GM10266 (cell line): Measurements from ENCODE around the gene ZNF77.

Source experiments
- DNase-seq: peaks from one replicate; pipeline ENCODE4 v3.0.0; 2012; ENCODE audit errors: extremely low spot score
- TF ChIP-seq, protein P1 (sequence below): IDR thresholded peaks from 2 replicates; pipeline ENCODE4 v1.5.1; 2012; ENCODE audit warnings: mild to moderate bottlenecking, low read depth; ENCODE audit not compliant: control insufficient read depth, insufficient read depth; ENCODE audit errors: missing control alignments

ZNF77 gene

DNA sequence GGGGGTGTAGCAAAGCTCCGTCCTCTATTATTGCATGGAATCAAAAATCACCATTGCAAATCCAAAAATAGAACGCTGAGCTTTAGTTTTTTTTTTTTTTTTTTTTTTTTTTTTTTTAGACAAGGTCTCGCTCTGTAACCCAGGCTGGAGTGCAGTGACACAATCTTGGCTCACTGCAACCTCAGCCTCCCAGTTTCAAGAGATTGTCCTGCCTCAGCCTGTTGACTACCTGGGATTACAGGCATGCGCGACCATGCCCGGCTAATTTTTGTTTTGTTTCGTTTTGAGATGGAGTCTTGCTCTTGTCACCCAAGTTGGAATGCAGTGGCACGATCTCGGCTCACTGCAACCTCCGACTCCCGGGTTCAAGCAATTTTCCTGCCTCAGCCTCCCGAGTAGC, 15.3 kb upstream of the ZNF77 start:
- TF ChIP-seq, protein P1, sequence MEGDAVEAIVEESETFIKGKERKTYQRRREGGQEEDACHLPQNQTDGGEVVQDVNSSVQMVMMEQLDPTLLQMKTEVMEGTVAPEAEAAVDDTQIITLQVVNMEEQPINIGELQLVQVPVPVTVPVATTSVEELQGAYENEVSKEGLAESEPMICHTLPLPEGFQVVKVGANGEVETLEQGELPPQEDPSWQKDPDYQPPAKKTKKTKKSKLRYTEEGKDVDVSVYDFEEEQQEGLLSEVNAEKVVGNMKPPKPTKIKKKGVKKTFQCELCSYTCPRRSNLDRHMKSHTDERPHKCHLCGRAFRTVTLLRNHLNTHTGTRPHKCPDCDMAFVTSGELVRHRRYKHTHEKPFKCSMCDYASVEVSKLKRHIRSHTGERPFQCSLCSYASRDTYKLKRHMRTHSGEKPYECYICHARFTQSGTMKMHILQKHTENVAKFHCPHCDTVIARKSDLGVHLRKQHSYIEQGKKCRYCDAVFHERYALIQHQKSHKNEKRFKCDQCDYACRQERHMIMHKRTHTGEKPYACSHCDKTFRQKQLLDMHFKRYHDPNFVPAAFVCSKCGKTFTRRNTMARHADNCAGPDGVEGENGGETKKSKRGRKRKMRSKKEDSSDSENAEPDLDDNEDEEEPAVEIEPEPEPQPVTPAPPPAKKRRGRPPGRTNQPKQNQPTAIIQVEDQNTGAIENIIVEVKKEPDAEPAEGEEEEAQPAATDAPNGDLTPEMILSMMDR = no peak

DNA sequence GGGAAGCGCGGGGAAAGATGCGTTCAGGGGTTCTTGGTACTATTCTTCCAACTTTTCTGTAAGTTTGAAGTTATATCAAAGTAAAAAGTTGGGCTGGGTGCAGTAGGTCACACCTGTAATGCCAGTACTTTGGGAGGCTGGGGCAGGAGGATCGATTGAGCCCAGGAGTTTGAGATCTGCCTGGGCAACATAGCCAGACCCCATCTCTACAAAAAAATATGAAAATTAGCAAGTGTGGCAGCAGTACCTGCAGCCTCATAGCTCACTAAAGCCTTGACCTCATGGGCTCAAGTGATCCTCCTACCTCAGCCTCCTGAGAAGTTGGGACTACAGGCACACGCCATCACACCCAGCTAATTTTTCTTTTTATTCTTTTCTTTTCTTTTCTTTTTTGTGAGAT, 12.4 kb upstream of the ZNF77 start:
- TF ChIP-seq, protein P1 = no peak
- no peak for DNase-seq

More for the DNA sequence above, 15.3 kb upstream of the ZNF77 start:
- DNase-seq = no peak

DNA sequence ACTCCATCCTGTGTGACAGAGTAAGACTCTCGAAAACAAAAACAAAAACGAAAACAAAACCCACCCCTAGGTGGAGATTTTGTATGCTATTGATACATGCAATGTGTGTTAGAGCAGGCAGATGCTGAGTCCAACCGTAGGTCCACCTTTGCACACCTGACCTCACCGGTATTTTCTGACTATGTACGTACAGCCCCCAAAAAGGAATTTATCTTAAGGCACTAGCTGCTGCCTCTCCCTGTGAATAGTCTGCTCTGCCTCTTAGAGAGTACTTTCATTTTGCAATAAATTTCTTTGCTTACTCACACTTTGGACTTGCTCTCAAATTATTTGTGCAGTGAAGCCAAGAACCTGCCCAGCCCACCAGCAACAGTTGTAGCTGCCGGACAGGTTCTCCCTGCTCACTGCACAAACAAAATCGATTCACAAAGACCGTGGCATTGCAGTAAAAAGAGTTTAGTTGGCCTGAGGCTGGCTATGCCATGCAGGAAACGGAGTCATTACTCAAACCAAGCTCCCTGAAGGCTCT, 8.2 kb upstream of the ZNF77 start:
- TF ChIP-seq, protein P1 = no peak
- DNase-seq = no peak

DNA sequence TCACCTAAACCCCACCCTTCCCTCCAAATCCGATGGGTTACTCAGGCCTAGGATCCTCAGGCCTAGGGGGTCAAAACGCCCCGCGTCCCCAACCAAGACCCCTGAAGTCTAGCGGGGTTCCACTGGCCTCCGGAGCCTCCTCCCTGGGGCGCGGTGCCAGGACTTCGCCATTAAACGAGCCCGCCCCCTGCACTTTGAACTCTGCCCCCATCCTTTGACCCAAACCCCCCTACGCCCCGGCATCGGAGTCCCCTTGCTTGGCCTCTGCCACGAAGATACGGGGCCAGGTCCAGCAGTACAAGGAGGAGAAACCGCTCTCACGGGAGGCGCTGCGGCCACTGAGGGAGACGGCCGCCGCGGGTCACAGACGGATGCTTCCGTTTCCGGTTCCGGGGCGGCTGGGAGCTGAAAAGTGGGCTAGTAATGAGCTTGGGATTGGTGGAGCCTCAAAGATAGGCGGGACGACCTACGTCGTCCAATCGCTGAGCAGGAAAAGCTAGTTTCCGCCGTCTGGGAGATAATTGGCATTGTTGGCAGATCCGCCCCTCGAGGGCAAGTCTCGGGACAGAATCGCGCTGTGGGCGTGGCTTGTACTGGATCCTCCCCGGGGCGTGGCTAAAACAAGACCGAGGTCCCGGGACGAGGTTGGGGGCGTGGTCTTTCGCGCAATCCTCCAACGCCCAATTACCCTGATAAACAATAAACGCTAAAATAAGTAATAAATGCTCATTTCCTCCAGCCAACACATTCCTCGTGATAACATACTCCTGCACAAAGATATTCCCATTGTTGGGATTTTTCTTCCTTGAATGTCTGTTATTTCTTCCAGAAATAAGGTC, 5.7 kb upstream of the ZNF77 start:
- DNase-seq = peak; percentile 97
- TF ChIP-seq, protein P1 = no peak

DNA sequence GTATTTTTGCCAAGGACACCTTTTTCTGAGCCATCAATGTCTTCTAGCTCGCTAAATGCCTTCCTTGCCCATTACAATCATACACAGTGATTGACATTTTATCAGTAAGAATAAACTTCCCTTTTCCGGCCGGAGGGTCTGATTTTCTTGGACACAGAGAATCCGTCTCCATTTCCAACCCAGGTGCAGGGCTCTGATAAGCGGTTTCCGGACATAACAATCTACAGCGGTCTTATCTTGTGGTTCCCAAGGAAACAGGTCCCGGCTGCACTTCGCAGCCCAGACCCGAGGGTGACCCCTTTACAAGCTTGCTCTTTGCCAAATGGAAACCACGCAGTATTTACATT, 5.1 kb upstream of the ZNF77 start:
- TF ChIP-seq, protein P1 = no peak
- no peak for DNase-seq

DNA sequence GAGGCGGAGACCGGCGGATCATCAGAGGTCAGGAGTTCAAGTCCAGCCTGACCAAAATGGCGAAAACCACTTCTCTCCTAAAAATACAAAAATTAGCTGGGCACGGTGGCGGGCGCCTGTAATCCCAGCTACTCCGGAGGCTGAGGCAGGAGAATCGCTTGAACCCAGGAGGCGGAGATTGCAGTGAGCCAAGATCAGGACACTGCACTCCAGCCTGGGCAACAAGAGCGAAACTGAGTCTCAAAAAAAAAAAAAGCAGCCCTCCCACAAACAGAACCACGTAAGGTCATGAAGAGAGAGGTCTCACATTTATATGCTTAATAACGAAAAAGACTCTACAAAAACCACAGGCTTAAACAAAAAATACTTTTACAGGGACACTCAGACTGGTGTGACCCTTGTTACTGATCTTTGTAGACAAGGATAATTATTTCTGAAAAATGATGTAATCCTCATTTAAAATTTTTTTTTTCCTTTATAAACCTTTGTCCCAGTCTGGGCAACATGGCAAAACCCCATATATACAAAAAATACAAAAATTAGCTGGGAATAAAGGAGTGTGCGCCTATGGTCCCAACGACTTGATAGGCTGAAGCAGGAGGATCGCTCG, 909 bp upstream of the ZNF77 start:
- DNase-seq = no peak
- TF ChIP-seq, protein P1 = no peak

DNA sequence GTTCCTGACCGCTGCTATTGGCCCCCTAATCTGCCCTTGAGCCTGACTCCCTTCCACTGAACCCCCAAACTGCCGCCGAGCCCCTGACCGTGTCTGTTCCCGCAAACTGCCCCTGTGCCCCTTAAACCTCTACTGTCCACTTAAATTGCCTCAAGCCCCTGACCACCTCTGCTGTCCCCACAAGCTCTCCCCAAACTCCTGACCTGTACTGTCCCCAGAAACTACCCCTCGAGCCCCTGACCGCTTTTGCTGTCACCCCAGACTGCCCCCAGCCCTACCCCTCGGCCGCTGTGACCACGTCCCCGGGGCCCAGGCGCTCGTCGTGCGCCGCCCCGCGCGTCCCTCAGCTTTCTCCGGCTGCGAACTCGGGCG, 382 bp downstream of the ZNF77 start:
- TF ChIP-seq, protein P1 = no peak
- DNase-seq = no peak
